Activated T-cell treated with anti-CD3 and anti-CD28 coated beads for 1 hour (primary cell): ENCODE measurements around the gene HSD17B3.
"Not testable (repeated sequence)": the region's sequence is repeated elsewhere in the genome, so short reads cannot be mapped to it uniquely, and the experiment has no call there.

ENCODE experiments used
- DNase-seq: peaks from one replicate; pipeline ENCODE4 v3.0.0-alpha.2; 2020; ENCODE audit warnings: low read depth

HSD17B3 gene

GRCh38 chr9:96306958-96307357 lies 5.0 kb upstream of the HSD17B3 start:
- not testable (repeated sequence) for DNase-seq

- DNase-seq = no peak
These were observed 3.2 kb upstream of the HSD17B3 start for GRCh38 chr9:96305171-96305570.

- no peak for DNase-seq
These were observed 2.3 kb upstream of the HSD17B3 start for GRCh38 chr9:96304230-96304629.

- no peak for DNase-seq
These were observed 2.2 kb downstream of the HSD17B3 start for GRCh38 chr9:96299823-96300222.

- no peak for DNase-seq
These were observed 7.8 kb downstream of the HSD17B3 start for GRCh38 chr9:96294159-96294545.

GRCh38 chr9:96293498-96294158 lies 8.3 kb downstream of the HSD17B3 start:
- no peak for DNase-seq

GRCh38 chr9:96289392-96289791 lies 12.6 kb downstream of the HSD17B3 start:
- no peak for DNase-seq

- no peak for DNase-seq
These were observed 20.3 kb downstream of the HSD17B3 start for GRCh38 chr9:96281641-96282040.

- DNase-seq = no peak
These were observed 22.0 kb downstream of the HSD17B3 start for GRCh38 chr9:96279932-96280331.

- no peak for DNase-seq
These were observed 27.0 kb downstream of the HSD17B3 start for GRCh38 chr9:96274939-96275338.

GRCh38 chr9:96270236-96270744 lies 31.7 kb downstream of the HSD17B3 start:
- DNase-seq = no peak

GRCh38 chr9:96258967-96259366 lies 43.0 kb downstream of the HSD17B3 start:
- DNase-seq = no peak

GRCh38 chr9:96256800-96257199 lies 45.2 kb downstream of the HSD17B3 start:
- no peak for DNase-seq

- DNase-seq = no peak
These were observed 46.3 kb downstream of the HSD17B3 start for GRCh38 chr9:96255698-96256097.

- no peak for DNase-seq
These were observed 48.8 kb downstream of the HSD17B3 start for GRCh38 chr9:96253059-96253696.

- no peak for DNase-seq
These were observed 50.5 kb downstream of the HSD17B3 start for GRCh38 chr9:96251451-96251850.

- DNase-seq = no peak
These were observed 52.2 kb downstream of the HSD17B3 start for GRCh38 chr9:96249746-96250145.

- DNase-seq = no peak
These were observed 55.7 kb downstream of the HSD17B3 start for GRCh38 chr9:96246267-96246671.

GRCh38 chr9:96245399-96245798 lies 56.6 kb downstream of the HSD17B3 start:
- no peak for DNase-seq

- no peak for DNase-seq
These were observed 58.2 kb downstream of the HSD17B3 start for GRCh38 chr9:96243778-96244177.

GRCh38 chr9:96242811-96243210 lies 59.2 kb downstream of the HSD17B3 start:
- no peak for DNase-seq

- no peak for DNase-seq
These were observed 60.6 kb downstream of the HSD17B3 start for GRCh38 chr9:96241391-96241809.

- DNase-seq = no peak
These were observed 65.0 kb downstream of the HSD17B3 start for GRCh38 chr9:96236854-96237550.
